ENCODE results near the gene SMIM38. TPM values are rescaled to one million over a fixed set of nuclear protein-coding genes. Genes with fewer than 3 reads are reported as not detected.

SMIM38 gene
- not detected for polyA plus RNA-seq (2012; ENCODE audit: insufficient read depth, insufficient read length)

DNA sequence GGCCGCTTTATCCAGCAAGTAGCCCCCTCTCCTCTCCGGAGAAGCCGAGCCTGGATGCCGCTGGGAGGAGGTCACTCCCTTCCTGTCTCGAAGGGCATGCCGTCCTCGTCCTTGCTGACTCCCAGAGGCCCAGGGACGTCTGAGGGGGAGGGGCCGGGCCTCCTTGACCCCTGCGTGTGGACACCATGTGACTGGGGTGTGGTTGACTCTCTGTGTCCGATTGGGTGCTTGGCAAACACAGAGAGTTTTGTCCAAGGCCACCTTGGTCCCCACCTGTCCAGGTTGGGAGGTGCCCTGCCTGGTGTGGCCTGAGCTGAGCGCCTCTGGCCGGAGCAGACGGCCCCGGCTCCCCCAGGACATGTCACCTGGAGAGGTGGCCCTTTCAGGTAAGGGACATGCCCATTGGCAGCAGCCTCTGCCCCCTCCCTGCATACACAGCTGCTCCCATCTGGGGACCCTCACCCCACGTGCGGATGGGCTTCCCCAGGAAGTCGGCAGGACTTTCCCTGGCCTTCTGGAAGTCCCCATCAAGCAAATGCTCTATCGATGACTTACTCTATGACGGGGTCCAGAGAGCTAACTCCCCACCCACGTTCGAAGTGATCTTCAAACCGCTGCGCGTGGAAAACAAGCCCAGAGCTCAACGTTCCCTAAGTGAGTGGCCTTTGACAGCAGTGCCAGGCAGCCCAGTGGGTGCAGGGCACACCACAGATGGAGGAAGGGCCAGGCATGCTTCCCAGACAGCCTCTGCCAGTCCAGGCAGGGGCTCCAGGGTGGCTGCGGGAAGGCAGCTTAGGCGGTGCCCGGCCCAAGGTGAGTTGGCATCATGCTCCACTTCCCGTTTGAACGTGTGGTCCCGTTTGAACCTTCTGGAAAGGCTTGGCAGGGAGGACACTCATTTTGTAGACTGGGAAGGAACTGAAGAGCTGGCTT is at the start of gene SMIM38:
Gene SMIM38, plus strand, starts transcription at position 634 of the 933 bp plus-strand sequence. CDS start 1,912 bp downstream, outside the sequence.
- DNase-seq (ENCODE audit: low read depth, low spot score) = no peak
- H3K4me3 ChIP-seq (ENCODE audit: low read length) = no peak within 1 kb of the TSS

DNA sequence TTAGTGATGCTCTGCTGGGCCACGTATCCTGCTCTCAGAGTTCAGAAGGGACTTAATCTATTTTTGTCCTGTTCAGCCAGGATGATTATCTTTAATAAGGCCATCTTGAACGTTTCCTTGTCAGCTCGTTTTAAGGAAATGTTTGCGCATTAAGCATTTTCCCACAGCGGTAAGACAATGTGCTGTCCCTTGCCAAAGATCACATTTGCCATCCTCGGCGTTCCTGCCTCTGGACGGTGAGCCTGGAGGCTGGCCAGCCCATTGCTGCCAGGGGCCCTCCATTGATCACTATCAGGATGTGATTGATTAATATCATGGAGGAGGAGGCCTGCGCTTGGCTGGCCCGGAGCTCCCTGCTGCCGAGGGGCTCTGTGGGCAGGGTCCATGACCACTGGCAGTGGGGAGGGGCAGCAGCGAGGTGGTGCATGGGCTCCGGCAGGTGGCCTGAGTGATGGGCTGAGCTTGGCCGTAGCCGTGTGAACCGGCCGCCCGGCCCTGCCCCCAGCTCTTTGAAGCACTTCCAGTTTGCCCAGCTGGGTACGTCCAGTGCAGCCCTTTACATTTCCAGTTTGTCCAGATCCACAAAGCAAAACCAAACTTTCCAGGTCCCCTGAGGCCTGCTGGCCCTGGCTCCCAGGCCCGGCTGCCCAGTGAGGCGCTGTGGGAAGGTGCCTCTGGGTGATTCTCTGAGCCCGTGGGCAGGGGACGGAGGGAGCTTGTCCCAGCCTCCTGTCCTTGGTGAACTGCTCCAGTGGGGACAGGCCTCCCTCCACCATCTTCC is 49.5 kb upstream of the SMIM38 start:
- no peak for DNase-seq (ENCODE audit: low read depth, low spot score)

DNA sequence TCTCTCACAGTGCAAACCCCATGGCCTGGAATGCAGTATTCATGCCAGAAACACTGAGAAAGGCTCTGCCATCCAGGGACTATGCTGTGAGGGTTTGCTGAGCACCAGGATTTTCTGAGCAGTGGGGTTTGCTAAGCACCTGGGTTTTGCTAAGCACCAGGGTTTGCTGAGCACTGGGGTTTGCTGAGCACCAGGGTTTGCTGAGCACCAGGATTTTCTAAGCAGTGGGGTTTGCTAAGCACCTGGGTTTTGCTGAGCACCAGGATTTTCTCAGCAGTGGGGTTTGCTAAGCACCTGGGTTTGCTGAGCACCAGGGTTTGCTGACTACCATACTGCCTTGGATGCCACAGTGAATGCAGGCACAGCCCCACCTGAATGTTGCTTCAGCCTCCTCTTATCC is 48.3 kb upstream of the SMIM38 start:
- H3K4me3 ChIP-seq (ENCODE audit: low read length) = no peak overlapping the region
- DNase-seq (ENCODE audit: low read depth, low spot score) = no peak

More for the DNA sequence above, 49.5 kb upstream of the SMIM38 start:
- no peak overlapping the region for H3K4me3 ChIP-seq (ENCODE audit: low read length)

DNA sequence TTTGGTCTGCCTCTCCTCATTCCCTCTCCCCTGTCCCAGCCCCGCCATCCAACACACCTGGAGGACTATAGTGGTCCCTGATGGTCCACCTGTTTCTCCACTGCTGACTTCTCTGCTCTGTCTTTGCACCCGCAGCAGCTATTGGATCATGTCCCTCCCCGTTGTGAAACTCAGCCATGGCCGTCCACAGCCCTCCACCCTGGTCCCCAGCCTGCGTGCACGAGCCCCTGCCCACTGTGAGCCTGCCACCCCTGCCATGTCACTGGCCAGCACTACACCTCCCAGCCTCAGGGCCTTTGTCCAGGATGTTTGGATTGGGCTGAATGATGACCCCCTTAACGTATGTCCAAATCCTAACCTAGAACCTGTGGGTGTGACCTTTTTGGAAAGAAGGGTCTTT is 47.7 kb upstream of the SMIM38 start:
- no peak overlapping the region for H3K4me3 ChIP-seq (ENCODE audit: low read length)
- no peak for DNase-seq (ENCODE audit: low read depth, low spot score)

DNA sequence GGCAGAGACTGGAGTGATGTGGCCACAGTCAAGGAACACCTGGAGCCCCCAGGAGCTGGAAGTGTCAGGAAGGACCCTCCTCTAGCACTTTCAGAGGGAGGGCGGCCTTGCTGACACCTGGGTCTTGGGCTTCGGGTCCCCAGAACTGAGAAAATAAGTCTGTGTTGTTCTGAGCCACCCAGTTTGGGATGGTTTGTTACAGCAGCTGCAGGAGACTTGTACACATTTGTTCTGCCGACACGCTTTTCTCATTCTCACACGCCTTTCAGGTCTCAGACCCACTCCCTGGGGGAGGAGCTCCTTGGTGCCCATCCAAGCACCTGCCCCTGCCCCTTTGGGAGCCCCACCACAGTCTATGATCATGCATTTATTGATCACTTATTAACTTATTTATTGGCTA is 47.2 kb upstream of the SMIM38 start:
- DNase-seq (ENCODE audit: low read depth, low spot score) = no peak
- no peak overlapping the region for H3K4me3 ChIP-seq (ENCODE audit: low read length)

DNA sequence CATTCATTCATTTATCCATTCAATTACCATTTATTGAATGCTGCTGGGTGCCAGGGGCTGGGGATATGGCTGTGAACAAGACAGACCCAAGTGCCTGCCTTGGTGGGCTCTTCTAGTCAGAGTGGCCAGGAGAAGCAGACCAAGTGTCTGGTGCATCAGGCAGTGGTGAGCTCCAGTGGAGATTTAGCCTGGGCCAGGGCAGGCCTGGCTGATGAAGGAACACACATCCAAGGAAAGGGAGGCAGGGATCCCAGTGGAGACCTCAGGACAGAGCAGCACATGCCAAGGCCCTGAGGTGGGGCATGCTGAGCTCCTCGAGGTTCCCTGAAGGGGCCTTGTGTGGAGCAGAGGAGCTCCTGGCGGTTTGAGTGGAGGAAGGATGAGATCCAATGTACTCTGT is 46.6 kb upstream of the SMIM38 start:
- no peak for DNase-seq (ENCODE audit: low read depth, low spot score)
- H3K4me3 ChIP-seq (ENCODE audit: low read length) = no peak overlapping the region

DNA sequence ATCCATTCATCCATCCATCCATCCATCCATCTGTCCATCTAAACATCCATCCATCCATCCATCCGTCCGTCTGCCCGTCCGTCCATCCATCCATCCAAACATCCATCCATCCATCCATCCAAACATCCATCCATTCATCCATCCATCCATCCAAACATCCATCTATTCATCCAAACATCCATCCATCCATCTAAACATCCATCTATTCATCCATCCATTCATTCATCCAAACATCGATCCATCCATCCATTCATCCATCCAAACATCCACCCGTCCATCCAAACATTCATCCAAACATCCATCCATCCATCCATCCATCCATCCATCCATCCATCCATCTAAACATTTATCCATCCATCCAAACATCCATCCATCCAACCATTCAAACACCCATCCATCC is 45.3 kb upstream of the SMIM38 start:
- no peak for DNase-seq (ENCODE audit: low read depth, low spot score)
- no peak overlapping the region for H3K4me3 ChIP-seq (ENCODE audit: low read length)

DNA sequence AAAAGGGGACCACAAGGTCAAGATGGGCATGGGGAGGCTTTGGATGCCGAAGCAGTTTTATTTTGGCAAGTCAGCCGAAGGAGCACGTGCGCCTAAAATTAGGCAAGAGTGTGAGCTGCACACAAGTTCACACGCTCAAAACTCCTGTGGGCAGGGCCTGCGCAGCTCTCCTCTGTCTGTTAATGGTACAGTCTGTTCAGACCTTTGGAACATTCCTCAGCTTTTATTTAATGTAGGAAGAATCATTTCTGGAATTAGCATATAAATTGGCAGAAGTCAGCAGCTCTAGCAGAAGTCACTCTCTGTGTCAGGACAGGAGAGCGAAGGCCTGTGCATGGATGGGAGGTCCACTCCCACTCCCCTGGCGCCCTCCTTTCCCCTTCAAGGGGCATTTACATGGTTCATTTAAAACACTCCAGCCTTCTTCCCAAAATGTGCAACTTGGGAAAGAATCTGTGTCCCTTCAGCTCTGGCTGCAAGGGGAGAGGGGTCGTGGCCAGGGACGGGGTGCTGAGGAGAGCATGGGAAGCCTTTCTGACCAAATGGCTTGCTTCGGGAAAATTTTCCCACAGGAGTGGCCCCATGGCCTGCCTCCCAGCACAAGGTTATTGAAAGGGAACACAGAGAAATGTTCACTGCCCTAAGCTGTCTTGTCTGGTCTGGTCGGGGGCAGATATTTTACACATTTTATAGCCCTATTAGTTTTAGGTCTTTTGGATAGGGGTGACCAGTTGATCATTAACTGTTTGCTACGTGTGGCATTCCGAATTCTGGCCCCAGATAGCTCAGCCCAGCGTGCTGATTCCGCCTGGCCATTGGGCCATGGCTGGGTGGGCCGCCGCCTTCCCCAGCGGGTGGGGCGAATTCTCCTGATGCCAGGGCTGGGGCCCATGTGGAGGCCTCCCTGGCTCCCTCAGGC is 43.9 kb upstream of the SMIM38 start:
- H3K4me3 ChIP-seq (ENCODE audit: low read length) = no peak overlapping the region
- DNase-seq (ENCODE audit: low read depth, low spot score) = no peak

DNA sequence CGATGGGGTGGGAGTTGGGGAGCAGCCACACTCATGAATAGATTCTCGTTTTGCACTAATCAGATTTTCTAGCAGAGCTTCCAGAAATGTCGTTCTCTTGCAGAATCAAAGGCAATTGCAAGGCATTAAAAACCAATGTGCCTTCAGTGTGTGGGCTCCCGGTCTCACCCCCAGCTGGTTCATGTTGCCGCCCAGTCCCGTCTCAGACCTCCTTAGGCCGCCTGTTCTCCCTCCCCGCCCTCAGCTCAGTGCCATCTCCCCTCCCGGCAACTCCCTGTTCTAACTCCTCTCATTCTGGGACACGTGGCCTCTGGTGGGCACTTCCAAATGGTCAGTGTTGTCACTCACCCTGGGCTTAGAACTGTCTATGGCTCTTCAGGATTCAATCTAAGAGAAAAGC is 42.5 kb upstream of the SMIM38 start:
- DNase-seq (ENCODE audit: low read depth, low spot score) = no peak
- no peak overlapping the region for H3K4me3 ChIP-seq (ENCODE audit: low read length)

DNA sequence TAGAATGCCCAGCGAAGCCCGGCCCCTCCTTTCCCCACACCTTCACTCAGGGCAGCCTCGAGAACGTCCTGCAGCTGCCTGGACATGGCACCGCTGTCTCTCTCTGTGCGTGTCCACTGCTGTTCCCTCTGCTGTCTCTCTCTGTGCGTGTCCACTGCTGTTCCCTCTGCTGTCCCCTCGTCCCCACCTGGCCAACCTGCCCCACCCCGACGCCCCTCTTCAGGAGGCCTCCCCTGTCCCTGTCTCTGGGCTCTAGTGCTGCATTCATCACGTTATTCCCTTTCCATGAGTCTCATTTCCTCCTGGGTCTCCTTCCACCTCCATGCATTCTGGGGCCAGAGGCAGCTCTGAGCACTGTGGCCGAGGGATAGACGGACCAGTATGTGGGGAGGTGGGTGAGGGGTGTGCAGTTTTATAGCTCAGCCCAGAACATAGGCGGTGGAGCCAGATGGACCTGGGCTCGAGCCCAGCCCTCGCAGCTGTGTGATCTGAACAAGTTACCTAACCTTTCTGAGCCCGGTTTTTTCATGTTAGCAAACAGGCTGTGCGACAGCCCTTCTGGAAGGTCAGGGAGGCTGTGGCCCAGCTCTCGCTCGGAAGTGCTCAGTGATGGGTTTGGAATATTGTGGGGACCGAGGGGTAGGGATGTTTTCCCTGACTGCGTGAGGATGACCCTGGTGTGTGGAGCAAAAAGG is 41.9 kb upstream of the SMIM38 start:
- DNase-seq (ENCODE audit: low read depth, low spot score) = no peak
- H3K4me3 ChIP-seq (ENCODE audit: low read length) = no peak overlapping the region

DNA sequence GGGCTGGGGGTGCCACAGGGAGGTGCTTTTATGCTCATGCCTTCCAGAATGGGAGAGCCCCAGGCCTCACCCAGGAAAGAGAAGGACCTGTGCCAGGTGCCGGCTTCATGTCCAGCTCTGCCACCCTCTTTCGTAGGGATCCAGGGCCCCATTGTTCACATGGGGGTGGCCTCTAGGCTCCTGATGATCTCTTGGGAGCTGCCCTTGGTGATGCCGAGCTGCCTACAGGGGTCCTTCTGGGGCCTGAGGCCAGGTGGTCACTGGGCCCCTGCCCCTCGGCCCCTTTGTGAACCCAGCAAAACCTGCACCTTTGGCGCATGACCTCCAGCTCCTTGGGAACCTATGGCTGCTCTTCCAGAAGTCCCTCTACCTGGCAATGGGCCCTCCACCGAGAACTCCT is 41.4 kb upstream of the SMIM38 start:
- DNase-seq (ENCODE audit: low read depth, low spot score) = no peak
- H3K4me3 ChIP-seq (ENCODE audit: low read length) = no peak overlapping the region

DNA sequence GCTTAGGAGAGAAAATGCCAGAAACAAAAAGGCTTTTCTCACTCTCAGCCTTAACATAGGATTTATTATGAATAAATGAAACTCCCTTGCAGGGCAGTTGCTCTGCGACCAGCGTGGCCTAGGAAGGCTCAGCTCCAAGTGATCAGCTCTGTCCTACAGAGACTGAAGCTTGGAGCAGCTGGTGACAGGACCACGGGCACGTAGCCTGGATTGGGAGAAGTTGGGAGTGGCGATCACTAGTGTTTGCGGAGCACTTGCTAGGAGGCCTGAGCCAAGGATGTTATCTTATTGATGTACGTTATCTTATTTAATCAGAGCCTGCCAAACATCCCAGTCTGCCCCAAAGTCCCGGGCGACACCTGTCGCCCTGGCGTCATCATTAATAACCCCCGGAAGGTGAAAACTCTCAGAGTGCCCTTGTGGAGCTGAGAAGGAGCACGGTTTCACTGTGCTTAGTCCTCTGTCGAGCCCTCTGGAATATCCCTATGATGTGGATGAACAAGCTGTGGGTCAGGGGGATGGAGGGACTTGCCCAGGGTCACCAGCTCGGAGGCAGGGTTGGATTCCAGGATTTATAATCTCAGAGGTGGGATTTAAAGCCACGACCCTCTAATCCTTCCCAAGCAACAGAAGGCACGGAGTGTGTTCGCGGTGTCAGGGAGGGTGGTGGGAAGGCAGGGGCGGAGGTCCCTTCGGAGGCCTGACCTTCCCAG is 40.8 kb upstream of the SMIM38 start:
- no peak for DNase-seq (ENCODE audit: low read depth, low spot score)
- H3K4me3 ChIP-seq (ENCODE audit: low read length) = no peak overlapping the region

DNA sequence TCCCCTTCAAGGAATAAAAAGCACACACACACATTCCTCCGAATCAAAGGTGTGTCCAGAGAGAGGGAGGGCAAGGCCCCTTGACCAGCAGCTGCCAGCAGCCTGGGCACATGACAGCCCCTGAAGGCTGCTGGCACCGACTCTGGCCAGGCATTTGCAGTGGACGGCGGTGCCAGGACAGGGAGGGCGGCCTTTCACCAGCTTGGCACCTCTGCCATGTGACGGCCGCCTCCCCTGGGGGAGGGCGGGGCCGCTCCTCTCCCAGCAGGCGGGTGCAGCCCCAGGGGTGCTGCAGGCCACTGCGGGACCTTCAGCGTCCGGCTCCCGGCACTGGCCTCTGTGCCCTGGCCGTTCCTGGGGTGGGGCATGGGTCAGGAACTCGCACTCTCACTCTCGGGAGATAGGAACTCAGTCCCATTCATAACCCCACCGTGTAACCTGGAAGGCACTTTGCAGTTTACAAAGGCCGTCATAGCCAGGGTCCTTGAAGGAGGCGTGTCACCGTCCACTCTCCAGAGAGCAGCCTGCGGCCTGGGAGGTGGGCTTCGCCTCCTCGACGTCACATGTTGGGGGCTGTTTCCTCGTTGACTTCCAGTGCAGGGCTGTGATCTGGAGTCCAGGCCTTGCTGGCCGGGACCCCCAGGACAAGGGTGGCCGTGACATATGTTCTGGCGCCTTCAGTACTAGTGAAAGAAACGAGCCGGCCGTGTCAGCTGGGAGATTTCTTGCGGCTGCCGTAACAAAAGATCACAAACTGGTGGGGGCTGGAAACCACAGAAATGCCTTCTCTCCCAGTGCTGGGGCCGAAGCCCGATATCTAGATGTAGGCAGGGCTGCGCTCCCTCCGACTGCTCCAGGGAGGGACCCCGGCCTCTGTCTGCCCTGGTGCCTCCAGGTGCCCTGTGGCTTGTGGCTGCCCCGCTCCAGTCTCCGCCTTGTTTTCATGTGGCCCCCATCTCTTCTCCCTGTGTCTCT is 39.9 kb upstream of the SMIM38 start:
- no peak overlapping the region for H3K4me3 ChIP-seq (ENCODE audit: low read length)
- DNase-seq (ENCODE audit: low read depth, low spot score) = no peak

DNA sequence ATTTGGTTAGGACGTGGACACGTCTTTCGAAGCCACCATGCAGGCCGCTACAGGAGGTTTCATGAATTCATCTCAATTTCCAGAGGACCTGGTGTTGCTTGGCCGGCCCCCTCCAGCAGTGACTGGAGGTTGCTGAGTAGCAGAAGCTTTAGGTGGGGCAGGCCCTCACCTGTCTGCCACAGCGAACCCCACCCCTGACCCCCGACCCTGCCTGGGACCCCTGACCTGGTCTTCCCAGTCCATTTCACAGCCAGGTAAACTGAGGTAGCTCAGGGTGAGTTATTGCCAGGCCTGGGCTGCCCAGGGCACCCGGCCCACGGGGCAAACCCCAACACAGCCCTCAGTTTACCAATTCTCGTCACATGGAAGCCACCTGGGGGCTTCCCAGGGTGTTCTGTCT is 39.1 kb upstream of the SMIM38 start:
- H3K4me3 ChIP-seq (ENCODE audit: low read length) = no peak overlapping the region
- no peak for DNase-seq (ENCODE audit: low read depth, low spot score)

DNA sequence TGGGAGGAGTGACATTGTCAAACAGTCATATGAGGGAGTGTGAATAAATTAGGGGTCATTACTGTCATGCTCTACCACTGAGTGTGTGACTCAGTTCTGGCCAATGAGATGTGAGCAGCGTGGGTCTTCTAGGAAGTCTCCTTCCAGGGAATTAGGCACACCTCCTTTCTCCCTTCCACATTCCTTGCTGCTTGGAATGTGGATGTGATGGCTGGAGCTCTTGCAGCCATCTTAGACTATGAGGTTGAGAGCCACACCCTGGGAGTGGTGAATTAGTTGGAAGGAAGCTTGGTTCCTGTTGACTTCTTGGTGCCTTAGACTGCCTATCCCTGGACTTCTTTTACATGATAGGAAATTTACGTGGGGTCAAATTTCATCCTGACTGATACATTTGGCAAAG is 36.5 kb upstream of the SMIM38 start:
- H3K4me3 ChIP-seq (ENCODE audit: low read length) = no peak overlapping the region
- DNase-seq (ENCODE audit: low read depth, low spot score) = no peak

DNA sequence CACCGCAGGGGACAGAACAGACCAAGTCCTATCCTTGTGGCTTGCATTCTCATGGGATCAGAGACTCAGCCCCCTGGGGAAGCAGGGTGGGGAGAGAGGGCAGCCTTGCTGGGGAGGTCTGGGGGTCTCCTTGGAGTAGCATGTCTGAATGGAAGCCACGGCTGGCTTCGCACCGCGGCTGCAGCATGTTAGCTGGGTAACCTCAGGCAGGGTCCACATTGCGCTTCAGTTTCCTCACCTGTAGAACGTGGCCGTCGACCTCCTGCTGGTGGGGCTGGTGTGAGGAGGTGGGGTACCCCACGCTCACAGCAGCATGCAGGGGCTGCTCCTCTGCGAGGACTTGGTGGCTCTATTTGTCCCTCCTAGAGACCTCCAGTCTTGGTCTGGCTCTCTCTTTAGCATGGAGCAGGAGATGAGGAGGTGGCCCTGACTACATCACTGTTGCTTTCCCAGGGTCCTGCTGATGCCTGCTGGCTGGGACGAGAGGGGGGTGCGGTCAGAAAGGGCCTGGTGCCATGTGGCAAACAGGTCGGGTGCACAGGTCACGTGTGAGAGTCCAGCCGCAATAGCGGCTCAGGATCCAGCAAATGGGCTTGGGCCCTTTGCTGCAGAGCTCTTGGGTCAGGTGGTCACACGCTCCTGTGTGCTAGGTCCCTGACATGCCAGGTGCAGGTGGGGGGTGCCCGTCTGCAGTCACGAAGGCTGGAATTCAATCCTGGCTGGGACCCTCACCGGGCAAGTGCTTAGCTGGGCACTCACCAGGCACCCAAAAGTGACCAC is 35.4 kb upstream of the SMIM38 start:
- no peak for DNase-seq (ENCODE audit: low read depth, low spot score)
- H3K4me3 ChIP-seq (ENCODE audit: low read length) = no peak overlapping the region
